Body of pancreas (tissue), 4 donors: Measurements from ENCODE around the gene HMGXB4. TPM values are rescaled to one million over a fixed set of nuclear protein-coding genes. Genes with fewer than 3 reads are reported as not detected.

Experiments used
- ATAC-seq: fragments of 150-250 bp; one replicate; pipeline ENCODE4 v1.9.1; 2016
- DNase-seq, 4 donors: peaks; one replicate each; pipeline ENCODE4 v3.0.0-alpha.2; 2019
- H3K27ac ChIP-seq, 4 donors: fragments of 200-600 bp; sonication (generic); 1 replicate in 3 of 4; 2 replicates in 1 of 4; pipeline versions ENCODE4 v1.5.1 to v1.6.1; 2016 to 2019; ENCODE audit warnings: mild to moderate bottlenecking in 1 of 4, mixed read lengths in 1 of 4, moderate library complexity in 1 of 4
- H3K27me3 ChIP-seq, 2 donors: fragments of 200-600 bp; sonication (generic); one replicate each; pipeline ENCODE4 v1.6.0; 2016; ENCODE audit warnings: mild to moderate bottlenecking in 1 of 2
- H3K36me3 ChIP-seq, 2 donors: fragments of 200-600 bp; sonication (generic); replicated peaks in 1 of 2; 2 replicates each; pipeline ENCODE4 v1.5.1; 2016; ENCODE audit warnings: low read depth in 2 of 2; ENCODE audit not compliant: insufficient read depth in 1 of 2
- H3K4me1 ChIP-seq: fragments of 200-600 bp; sonication (generic); one replicate; pipeline ENCODE4 v1.6.0; 2016
- H3K4me3 ChIP-seq, 2 donors: fragments of 200-600 bp; sonication (generic); 1 replicate in 1 of 2; 2 replicates in 1 of 2; pipeline ENCODE4 v1.5.1; 2016 to 2019
- H3K9me3 ChIP-seq, 3 donors: fragments of 200-600 bp; sonication (generic); 1 replicate in 2 of 3; 2 replicates in 1 of 3; pipeline ENCODE4 v1.5.1; 2016
- CTCF ChIP-seq, 7 experiments: fragments of 450-650 bp in 4 of 7; fragments of 200-600 bp in 3 of 7; sonication (generic) in 3 of 7; IDR thresholded peaks; one replicate each; pipeline ENCODE4 v1.5.1; 2016 to 2019; ENCODE audit warnings: antibody characterized with exemption in 7 of 7
- POLR2A ChIP-seq, 3 donors: fragments of 450-650 bp; IDR thresholded peaks; one replicate each; pipeline ENCODE4 v1.6.1; 2016; ENCODE audit warnings: antibody characterized with exemption in 3 of 3, mild to moderate bottlenecking in 2 of 3
- WGBS, 2 donors: methylation state at CpG; one replicate each; pipeline ENCODE4 v1.1.5; 2017; 5-methylcytosine and 5-hydroxymethylcytosine counted together
- intact Hi-C: fragments of 100-400 bp; cut with DNase I; formaldehyde crosslinking; loops from one replicate; pipeline ENCODE4 v1.15.1; 2023
- total RNA-seq, 2 donors: library from RNA; depleted of rRNA; stranded (reverse); fragments of >200 nt; gene quantifications; one replicate each; pipeline ENCODE4 v1.1.0, GENCODE V29; 2016

HMGXB4 gene
- total RNA-seq, 2 donors from 2014 or later = 8.2 to 13.0 TPM

- no peak overlapping the region for H3K4me3 ChIP-seq
- intact Hi-C loops = no loop called here
- peaks cover 0 to 4% of the 10 kb centered on the region in 2 donors for H3K36me3 ChIP-seq
- H3K9me3 ChIP-seq = no peaks in the 10 kb centered on the region
- 84 to 85% methylated on average over 16 of the region's 16 CpGs for WGBS, 2 donors
- peaks cover 51% of the 10 kb centered on the region for H3K4me1 ChIP-seq
- ATAC-seq (no peak), DNase-seq (peak in 1 of 4 donors; percentile 7)
- no peak for TF ChIP-seq POLR2A (IDR thresholded peaks at IDR 0.05)
- TF ChIP-seq CTCF (IDR thresholded peaks at IDR 0.05) = no peak
- H3K27ac ChIP-seq = peak overlapping the region; percentile 52 to 78 (median 68)
- H3K27me3 ChIP-seq = no peaks in the 10 kb centered on the region
These were observed 57.1 kb downstream of the HMGXB4 start for GRCh38 chr22:35314161-35314942.

GRCh38 chr22:35315141-35315854 lies 58.0 kb downstream of the HMGXB4 start:
- H3K4me3 ChIP-seq = no peak overlapping the region
- peak overlapping the region; percentile 15 to 55 (median 30) for H3K27ac ChIP-seq
- TF ChIP-seq CTCF (IDR thresholded peaks at IDR 0.05) = no peak
- no peak for TF ChIP-seq POLR2A (IDR thresholded peaks at IDR 0.05)
- no peaks in the 10 kb centered on the region for H3K27me3 ChIP-seq
- H3K36me3 ChIP-seq = peaks cover 0 to 4% of the 10 kb centered on the region in 2 donors
- ATAC-seq (no peak), DNase-seq (peak in 2 of 4 donors; percentile 16 to 50)
- H3K4me1 ChIP-seq = peaks cover 45% of the 10 kb centered on the region
- intact Hi-C loops = no loop called here
- H3K9me3 ChIP-seq = no peaks in the 10 kb centered on the region
- WGBS, 2 donors = 72 to 90% methylated on average over 7 to 10 of the region's 12 CpGs

- H3K27me3 ChIP-seq = no peaks in the 10 kb centered on the region
- H3K36me3 ChIP-seq = peaks cover 0 to 4% of the 10 kb centered on the region in 2 donors
- TF ChIP-seq POLR2A (IDR thresholded peaks at IDR 0.05) (no peak), CTCF (IDR thresholded peaks at IDR 0.05) (no peak)
- peak overlapping the region; percentile 15 to 55 (median 30) for H3K27ac ChIP-seq
- 65 to 80% methylated on average over 16 to 27 of the region's 27 CpGs for WGBS, 2 donors
- peaks cover 37% of the 10 kb centered on the region for H3K4me1 ChIP-seq
- H3K9me3 ChIP-seq = no peaks in the 10 kb centered on the region
- peak in 2 of 4 donors; percentile 13 to 36 for DNase-seq
- no peak overlapping the region for H3K4me3 ChIP-seq
- ATAC-seq = peak; percentile 11
- intact Hi-C loops = no loop called here
These were observed 58.8 kb downstream of the HMGXB4 start for GRCh38 chr22:35315855-35316745.

DNA sequence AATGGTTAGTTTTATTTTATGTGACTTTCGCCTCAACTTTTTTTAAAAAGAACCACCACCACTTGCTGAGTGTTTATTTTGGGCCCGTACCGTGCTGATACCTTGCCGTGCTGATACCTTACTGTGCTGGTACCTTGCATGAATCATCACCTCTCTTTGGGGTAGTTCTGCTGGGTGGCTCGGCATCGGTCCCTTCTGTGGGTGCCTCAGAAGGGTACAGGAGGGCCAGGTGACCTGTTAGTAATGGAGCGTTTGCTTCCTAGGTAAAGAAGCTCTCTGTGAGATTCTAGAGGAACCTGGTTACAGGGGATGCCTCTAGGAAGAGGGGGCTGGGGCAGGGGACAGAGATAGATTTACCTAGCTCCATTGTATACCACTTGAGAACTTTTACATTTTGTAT lies 59.5 kb downstream of the HMGXB4 start:
- no peak overlapping the region for H3K4me3 ChIP-seq
- peaks cover 2 to 4% of the 10 kb centered on the region in 2 donors for H3K36me3 ChIP-seq
- no peak overlapping the region for H3K27ac ChIP-seq
- ATAC-seq (no peak), DNase-seq (peak in 1 of 4 donors; percentile 0)
- no peaks in the 10 kb centered on the region for H3K9me3 ChIP-seq
- no peak for TF ChIP-seq POLR2A (IDR thresholded peaks at IDR 0.05)
- no peak for TF ChIP-seq CTCF (IDR thresholded peaks at IDR 0.05)
- H3K4me1 ChIP-seq = peaks cover 30% of the 10 kb centered on the region
- H3K27me3 ChIP-seq = no peaks in the 10 kb centered on the region
- 82 to 90% methylated on average over 7 of the region's 7 CpGs for WGBS, 2 donors
- intact Hi-C loops = no loop called here
